GM18870 (cell line): Measurements from ENCODE around the gene RAE1.
A peak's percentile ranks its signal among the peaks of the same experiment; 100 is the strongest.

Experiments
- ATAC-seq: cut with Tn5 transposase; IDR thresholded peaks from one replicate; pipeline ENCODE4 v1.9.1; 2021; ENCODE audit warnings: moderate library complexity; ENCODE audit not compliant: unreplicated experiment

RAE1 gene

DNA sequence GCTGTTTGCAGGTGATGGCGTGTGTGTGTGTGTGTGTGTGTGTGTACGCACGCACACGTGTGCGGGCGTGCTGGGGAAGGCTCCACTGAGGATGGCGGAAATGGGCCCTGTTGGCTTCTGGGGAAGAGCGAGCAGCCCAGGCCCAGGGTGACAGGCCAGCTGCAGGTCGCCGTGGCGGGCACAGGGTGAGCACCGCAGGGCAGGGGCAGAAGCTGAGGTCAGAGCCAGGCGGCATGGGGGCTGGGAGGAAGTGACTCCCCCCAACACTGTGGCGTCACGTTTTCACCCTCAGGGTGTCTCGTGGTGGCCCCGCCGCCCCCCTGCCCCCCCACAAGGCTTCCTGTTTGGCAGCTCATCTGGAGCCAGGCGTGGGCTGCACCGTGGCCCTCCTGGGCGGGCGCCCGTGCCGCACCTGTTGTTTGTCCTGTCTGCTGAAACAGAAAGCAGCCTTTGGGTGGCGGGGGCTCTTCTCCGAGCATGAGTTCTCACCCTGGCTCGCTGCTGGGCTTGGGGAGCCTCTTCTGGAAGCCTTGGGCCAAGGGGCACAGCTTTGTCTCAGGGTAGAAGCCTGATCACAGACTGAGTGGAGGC, 47.3 kb downstream of the RAE1 start:
- ATAC-seq: peak; percentile 45

DNA sequence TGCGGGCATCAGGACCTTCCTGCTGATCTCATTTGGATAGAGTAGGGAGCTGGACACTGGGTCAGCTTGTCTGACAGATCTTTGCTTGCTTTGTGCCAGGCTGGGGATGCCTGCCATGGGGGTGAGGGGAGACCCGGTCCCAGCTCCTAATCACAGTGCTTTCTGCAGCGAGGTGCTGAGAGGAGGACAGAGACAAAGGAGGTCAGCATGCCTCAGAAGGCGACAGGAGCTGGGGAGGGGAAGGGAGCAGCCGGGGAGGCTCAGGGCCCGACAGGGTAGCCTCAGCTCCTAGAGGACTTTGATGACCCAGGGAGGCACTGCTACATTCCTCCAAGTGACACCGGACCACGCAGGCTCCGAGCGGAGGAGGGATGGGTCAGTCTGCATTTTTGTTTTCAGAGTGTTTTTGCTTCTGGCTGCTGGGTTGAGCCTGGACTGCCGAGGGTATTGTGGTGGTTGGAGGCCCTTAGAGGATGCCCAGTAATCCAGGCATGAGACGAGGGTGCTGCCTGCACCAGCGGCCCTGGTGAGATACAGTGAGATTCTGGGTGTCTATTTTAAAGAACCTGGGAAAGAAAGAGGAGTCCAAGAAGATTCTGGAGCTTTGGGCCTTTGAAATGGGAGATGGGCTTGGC, 48.0 kb downstream of the RAE1 start:
- no peak for ATAC-seq

DNA sequence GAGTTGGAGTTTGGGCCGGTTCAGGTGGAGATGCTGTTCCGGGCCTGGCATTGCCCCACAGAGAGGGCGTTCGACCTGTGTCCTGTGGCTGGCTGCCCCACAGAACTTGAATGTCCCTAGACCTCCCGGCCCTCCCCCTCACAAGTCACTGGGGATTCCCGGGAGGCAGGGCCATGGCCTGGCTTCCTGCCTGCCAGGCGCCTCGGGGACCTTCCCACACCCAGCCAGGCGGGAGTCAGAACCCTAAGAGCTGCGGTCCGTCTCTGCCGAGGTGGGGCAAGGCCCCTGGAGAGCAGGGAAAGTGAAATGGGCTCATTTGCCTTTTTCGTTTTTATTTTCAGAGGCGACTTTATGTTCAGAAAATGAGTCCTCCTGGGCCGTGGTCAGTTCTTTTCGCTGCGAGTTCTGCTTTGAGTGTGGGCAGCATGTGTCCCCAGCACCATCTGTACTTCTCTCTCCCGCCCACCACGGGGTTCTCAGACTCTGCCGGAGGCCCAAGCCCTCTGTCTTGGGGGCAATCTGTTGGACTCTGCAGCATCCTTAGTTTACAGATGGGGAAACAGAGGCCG, 48.6 kb downstream of the RAE1 start:
- peak; percentile 40 for ATAC-seq

DNA sequence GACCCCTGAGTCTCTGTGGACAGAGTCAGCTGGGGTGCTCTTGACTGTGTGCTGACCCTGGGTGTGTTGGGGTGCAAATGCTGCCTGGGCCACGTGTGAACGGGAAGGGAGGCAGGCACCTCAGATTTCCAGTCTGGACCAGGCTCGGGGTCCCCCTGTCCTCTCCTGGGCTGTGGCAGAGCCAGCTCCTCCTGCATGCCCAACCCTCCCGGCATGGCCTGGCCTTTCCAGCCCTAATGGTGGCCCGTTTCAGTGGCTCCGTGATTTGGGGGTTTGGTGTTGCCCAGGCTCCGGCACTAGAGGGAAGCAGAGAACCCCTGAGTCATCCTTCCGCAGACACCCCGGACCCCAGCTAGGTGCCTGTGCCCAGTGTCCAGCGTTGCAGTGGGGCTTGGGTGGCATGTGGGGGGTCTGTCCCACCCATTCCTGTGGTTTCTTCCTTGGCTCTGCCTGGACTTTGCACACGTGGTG, 49.2 kb downstream of the RAE1 start:
- ATAC-seq: no peak

DNA sequence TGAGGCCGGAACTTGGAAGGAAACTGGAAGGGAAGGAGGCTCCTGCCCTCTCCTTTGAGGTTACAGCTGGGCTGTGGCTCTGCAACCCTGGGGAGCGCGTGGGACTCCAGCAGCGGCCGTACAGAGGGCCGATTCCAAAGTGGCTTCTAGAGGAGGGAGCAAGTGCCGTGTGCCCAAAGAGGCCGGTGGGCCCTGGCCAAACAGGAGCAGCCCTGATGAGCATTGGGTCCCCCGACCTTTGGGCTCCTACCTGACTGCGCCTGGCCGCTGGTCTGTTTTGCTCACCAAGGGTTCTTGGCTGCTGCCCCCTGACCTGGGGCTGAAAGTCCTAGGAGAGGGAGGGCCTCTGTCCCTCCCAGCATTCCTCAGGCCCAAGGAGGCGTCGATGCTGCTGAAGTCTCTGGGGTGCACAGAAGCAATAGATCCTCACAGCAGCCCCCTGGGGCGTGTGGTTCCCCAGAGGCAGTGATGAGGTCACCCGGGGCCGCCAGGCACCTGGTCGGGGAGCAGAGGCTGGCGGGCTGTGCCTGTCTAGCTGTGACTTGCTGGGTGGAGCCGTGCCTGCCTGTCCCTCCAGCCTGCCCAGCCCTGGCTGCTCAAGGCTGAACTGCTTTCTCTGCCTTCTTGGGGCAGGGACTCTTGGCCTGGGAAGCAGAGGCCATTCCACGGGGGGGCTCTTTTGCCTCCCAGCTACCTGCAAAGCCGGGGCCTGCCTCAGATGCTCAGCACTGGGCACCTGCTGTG, 49.9 kb downstream of the RAE1 start:
- ATAC-seq: no peak

DNA sequence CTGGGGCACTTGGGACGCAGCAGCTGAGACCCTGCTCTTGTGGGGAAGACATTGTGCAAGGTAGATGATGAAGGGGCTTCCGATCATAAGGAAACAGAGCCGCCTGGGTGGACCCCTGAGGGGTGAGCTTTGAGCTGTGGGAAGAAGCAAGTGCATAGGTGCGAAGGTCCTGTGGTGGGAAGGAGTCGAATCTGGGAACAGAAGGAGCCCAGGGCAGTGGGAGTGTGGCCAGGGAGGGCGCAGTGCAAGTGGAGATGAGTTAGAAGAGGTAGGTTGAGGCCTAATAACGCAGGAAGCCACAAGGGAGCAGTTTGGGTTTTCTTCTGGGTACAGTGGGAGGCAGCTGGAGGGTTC, 50.5 kb downstream of the RAE1 start:
- no peak for ATAC-seq

DNA sequence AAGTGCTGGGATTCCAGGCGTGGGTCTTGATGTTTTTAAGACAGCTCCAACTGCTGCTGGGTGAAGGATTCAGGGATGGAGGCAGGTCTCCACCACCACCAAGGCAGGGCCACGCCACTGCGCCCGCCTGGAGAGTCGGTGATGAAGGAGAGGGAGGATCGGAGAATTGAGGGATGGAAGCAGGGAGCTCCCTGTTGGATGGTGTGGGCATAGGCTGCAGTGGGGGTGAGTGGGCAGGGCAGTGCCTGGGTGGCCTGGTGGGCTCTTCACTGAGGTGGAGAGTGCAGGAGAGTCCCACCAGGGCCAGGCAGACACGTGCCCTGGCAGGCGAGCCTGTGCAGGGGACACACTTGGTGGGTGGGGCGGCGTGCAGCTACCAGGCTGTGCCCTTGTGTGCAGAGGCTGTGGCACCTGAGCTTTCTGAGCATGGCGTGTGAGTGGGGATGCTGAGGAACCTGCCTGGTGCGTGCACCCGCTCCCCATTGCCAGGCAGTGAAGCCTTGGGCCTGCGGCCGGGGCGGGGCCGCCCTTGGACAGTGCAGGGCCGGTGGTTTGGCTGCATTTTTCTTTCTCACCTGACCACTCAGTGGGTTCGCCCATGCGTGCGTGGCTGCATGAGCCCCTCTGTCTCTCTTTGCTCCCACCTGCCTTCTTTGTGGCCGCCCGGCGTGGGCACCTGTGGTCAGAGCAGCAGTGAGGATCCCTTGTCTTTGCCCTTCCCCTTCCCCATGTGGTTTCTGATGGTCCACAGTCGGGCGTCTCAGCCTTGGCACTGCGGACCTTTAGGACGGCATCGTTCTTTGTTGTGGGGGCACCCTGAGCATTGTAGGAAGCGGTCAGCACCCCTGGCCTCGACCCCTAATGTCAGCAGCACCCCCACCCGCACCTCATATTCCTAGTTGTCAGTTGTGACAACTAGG, 51.4 kb downstream of the RAE1 start:
- no peak for ATAC-seq

DNA sequence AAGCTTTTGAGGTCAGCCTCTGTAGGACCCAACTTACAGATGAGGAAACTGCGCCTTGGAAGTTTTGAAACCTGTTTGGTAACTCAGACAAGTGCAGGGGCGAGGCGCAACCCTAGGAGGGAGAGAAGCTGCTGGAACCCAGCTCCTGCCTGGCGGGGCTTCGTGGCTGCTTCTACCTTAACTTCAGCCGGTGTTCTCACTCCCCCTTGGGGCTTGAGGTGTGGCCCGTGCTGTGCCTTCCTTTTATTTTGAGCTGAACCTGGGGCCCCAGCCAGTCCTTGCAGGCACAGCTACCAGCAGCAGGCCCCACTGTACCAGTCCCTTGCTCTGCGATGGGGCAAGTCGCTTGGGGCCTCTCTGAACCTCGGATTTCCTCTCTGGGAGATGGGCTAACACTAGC, 52.2 kb downstream of the RAE1 start:
- ATAC-seq: no peak

DNA sequence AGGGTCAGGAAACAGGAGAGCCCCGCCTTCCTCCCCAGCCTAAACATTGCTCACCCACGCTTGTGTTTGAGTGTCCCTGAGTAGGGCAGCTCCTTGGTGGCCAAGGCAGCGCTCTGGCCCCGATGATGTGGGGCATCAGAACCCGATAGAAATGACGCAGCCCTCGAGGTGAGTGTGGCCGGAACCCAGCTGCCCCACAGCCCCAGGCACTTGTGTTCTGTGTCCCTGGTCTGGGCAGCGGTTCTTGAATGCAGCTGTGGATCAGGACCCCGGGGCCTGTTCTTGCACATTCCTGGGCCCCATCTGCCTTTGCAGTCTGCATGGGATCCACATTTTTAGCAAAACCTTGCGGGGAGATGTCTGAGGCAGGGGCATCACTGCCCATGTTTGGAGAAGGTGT, 53.0 kb downstream of the RAE1 start:
- no peak for ATAC-seq

DNA sequence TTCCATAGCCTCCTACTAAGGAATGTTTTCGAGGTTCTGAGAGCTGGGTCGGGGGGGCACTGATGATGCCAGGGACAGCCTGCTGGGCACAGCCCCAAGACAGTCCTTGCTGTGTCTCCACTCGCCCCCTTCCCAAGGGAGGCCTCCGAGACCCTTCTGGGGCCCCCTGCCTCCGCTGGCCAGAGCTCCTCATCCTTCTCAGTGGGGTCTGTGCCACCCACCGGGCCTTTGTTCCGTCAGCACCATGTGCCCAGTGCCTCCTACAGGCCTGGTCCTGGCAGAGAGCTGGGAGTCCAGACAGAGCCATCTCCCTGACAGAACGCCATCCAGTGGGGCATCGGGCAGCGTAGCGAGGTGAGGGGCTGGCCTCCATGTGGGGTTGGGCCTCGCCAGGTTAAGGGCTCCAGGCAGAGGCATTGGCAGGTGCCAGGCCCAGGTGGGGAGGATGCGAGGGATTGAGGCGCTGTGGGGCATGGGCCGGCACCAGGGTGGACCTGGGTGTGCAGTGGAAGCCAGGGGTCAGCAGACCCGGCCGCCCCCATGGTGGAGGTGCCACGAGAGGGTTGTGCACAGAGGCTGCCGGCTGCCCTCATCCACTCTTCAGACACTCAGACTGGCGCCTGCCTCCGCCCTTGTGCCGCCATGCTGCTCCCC, 53.5 kb downstream of the RAE1 start:
- no peak for ATAC-seq

DNA sequence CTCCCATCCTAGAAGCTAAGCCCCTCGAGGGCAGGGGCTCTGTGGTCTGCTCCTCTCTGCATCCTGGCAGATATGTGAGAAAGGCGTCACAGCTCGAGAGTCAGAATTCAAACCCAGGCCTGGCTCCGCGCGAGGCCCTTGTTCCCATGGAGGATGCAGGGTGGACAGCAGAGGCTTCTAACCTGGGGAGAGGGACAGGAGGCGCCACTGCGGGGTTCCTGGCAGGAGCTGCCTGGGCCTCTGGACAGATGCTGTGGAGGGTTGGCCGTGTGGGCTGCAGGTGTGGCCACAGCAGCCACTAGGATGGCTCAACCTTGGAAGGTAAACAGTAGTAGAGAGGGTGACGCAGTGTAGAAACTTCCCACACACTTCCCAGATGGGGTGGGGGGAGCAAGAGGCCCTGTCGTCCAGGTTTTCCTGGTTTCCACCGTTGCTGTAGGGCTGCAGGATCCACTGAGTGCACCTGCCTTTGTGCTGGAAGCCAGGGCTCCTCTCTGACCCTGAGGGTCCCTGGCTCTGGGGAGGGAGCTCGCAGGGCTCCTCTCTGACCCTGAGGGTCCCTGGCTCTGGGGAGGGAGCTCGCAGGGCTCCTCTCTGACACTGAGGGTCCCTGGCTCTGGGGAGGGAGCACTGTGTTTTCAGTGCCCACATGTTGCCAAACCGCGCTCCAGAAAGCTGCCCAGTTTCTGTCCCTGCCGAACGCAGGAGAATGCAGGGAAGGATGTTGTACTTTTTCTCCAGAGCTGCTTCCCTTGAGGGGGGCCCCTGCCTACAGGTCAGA, 54.4 kb downstream of the RAE1 start:
- ATAC-seq: no peak

DNA sequence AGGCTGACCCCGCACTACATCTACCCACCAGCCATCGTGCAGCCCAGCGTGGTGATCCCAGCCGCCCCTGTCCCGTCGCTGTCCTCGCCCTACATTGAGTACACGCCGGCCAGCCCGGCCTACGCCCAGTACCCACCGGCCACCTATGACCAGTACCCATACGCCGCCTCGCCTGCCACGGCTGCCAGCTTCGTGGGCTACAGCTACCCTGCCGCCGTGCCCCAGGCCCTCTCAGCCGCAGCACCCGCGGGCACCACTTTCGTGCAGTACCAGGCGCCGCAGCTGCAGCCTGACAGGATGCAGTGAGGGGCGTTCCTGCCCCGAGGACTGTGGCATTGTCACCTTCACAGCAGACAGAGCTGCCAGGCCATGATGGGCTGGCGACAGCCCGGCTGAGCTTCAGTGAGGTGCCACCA, 56.5 kb downstream of the RAE1 start:
- no peak for ATAC-seq

DNA sequence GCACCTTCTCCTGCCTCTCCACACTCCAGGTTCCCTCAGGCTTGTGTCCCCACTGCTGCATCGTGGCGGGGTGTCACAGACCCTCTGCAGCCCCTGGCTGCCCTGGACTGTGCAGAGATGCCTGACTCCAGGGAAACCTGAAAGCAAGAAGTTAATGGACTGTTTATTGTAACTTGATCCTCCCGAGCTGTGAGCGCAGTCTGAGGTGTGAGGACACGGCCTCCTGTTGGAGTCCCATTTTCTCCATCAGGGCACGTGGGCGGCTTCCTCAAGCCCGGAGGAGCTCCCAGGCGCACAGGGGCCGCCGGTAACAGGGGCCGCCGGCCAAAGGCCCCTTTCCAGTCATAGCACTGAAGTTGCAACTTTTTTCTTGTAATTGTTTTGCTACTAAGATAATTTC, 57.1 kb downstream of the RAE1 start:
- ATAC-seq: no peak

DNA sequence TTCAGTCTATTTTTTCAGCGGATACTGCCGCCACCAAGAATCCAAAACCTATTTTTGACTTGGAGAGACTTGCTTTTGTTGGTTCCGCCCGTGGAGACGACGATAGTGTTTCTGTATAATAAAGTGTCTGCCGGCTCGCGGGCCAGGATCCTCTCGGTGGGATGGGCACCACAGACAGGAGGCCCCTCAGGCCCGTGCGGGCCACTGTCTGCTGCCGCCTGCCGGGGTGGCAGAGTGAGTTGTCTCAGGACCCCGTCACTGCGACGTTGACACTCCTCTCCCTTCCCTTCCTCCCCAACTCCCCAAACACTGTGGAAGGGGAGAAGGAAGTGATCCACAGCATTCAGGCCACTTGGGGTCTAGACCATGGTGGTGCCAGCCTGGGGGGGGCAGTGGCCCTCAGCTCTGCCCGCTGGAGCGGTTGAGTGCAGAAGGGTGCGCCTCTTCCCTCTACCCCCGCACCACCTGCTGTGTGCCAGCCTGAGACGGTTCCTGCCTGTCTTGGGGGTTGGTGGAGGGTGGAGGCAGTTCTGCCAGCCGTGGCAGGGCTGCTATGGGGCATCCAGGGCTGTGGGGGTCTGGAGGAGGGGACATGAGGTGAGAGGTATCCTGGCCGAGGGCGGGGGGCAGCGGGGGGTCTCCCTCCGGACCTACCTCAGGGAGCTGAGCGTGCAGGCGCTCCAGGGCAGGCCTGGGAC, 57.6 kb downstream of the RAE1 start:
- no peak for ATAC-seq

DNA sequence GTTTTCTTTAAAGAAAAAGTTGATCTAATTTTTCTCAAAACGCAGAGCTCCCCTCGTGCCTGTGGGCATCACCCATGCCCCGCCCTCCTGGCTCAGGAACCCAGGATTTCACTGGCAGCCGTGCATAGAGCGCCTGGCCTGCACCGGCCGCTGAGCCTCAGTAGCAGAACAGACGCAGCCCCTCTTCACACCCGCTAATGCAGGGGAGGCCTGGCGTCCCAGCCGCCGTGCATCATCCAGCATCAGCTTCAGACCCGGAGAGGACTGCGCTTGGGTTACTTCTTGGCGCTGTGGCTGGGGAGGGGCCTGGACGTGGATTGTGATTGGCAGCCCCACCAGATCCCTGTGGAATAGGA, 58.2 kb downstream of the RAE1 start:
- ATAC-seq: no peak

DNA sequence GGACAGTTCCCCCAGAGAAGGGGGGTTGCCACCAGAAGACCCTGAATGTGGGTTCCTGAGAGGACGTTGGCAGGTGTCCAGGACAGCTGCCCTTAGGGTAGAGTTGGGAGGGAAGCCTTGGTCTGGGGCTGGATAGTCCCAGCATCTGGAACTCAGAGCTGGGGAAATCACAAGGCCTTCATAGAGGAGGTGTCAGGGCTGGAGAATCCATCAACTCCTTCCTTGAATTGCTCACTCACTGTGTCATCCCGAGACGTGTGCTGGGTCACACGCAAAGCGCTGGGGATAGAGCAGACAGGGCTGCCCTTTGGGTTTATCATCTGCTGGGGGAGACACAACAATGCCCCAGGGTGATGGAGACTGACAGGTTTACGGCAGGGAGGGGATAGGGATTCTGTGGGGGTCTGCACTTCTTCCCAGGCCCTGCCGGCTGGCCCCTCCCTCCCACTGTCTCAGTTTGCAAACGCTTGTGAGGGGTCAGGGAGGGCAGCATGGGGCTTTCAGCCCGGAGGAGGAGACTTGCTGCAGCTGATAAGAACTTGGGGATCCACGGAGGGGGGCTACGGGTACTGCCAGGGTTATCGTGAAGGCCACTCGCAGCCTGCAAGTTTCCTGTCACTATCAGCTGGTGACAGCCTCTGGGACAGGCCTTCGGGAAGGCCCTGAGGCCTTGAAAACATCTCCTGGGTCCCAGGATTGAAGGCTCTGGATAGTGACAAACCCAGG, 58.8 kb downstream of the RAE1 start:
- ATAC-seq: no peak

DNA sequence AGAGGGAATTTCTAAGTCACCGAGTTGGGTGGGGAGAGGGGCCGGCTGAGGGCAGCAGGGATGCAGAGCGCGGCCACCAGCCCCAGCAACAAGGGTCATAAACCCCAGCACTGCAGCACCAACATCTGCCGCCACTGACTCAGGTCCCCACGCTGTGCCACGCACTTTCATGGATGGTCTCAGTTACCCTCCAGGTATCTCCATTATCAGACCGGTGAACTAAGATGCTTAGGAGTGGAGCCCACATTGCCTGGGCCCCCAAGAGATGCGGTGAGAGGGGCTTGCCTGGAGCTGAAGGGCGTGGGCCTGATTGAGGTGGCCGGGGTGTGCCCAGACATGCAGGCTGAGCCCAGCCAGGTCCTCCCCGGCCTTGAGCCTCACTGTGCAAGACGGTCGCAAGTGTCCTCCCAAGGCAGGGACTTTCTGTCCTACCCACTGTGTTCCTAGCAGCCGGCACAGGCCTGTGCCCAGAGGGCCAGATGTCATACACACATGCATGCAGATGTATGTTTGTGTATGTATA, 59.4 kb downstream of the RAE1 start:
- no peak for ATAC-seq

DNA sequence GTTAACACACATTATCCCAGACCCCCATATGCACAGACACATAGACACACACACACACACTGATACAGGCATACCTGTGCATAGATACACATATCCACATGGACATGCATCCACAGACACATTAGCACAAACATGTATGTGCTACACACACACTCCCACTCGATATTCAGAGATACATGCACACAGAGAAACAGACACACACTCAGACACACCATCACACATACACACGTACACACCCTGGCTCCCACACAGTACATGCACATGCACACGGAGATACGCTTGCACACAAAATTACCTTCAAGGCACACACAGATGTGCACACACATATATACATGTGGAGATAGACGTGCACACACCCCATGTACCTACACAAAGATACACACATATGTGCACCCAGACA, 59.9 kb downstream of the RAE1 start:
- no peak for ATAC-seq
